HPDE6-E6E7 (cell line): ENCODE data around the gene TBC1D3H.
"Not testable (repeated sequence)": the region's sequence is repeated elsewhere in the genome, so short reads cannot be mapped to it uniquely, and the experiment has no call there.

Experiments used
- DNase-seq: peaks from one replicate; pipeline ENCODE4 v3.0.0; 2011; ENCODE audit warnings: missing footprints; ENCODE audit errors: extremely low spot score

TBC1D3H gene

DNA sequence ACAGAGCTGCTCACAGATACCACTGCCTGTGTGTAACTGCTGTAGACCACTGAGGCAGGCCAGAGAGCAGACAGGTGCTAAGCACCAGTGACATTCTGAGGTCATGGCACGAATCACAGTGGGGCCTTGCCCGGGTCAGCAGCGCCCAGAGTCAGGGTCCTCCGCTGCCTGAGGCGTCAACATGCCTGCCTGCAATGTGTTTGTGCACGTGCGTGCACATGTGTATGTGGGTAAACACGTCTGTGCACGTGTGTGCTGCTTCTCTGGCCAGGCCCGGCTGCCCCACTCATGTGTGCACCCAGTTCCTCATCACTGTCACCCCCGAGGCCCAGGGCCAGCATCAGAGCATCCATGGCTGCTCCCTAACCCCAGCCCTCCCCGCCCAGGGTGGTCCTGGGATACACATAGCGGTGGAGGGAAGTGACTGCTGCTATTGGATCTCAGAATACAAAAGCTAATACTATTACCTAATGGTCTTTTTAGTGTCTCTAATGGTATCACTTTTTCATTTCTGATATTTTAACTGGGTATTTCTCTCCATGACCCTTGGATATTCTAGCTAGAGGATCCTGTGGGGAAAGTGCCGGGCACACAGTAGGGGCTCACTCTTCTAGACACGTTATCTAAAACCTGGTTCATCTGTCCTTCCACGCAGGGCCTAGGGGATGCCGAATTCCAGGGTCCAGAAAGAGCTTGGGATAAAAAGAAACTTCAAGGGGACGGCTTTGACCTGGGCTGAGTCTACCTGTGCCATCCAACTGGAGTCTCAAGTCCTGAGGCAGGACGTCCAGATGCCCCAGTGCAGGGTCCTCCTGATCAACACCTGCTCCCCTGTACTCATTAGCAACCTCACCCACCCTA is at the start of gene TBC1D3H:
TSS of gene TBC1D3H (minus strand) at position 51 of the 861 bp plus-strand sequence. CDS start 1,540 bp downstream, outside the sequence.
- not testable (repeated sequence) for DNase-seq

DNA sequence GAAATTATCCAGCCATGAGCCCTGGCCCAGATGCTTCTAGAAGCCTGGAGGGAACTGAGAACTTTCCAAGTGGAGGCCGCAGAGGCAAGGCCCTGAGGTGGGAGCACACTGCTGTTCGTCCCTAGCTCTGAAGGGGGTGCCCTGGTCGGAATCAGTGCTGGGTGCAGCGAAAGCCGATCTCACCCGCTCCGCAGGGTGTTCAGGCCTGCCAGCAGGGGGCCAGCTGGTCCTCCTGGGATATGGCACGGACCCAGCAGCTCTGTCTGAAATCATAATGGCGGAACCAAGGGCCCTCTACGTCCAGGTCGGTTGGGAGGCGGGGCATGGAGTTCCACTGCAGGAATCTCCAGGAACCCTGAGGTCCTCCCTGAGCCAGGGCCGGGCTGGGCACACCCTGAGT is 40.7 kb upstream of the TBC1D3H start:
- DNase-seq: not testable (repeated sequence)

DNA sequence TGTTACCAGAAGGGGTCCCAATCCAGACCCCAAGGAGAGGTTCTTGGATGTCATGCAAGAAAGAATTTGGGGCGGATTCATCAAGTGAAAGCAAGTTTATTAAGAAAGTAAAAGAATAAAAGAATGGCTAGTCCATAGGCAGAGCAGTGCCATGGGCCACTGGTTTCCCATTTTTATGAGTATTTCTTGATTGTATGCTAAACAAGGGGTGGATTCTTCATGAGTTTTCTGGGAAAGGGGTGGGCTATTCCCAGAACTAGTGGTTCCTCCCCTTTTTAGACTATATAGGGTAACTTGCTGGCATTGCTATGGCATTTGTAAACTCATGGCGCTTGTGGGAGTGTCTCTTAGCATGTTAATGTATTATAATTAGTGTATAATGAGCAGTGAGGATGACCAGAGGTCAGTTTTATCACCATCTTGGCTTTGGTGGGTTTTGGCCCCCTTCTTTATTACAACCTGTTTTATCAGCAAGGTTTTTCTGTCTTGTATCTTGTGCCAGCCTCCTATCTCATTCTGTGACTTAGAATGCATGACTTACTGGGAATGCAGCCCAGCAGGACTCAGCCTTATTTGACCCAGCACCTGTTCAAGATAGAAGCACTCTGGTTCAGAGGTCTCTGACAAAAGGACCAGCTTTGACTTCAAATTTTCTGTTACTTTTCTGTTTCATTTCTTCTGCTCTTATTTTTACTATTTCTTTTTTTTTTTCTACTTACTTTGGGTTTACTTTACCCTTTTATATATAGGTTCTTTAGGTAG is 27.1 kb upstream of the TBC1D3H start:
- not testable (repeated sequence) for DNase-seq

DNA sequence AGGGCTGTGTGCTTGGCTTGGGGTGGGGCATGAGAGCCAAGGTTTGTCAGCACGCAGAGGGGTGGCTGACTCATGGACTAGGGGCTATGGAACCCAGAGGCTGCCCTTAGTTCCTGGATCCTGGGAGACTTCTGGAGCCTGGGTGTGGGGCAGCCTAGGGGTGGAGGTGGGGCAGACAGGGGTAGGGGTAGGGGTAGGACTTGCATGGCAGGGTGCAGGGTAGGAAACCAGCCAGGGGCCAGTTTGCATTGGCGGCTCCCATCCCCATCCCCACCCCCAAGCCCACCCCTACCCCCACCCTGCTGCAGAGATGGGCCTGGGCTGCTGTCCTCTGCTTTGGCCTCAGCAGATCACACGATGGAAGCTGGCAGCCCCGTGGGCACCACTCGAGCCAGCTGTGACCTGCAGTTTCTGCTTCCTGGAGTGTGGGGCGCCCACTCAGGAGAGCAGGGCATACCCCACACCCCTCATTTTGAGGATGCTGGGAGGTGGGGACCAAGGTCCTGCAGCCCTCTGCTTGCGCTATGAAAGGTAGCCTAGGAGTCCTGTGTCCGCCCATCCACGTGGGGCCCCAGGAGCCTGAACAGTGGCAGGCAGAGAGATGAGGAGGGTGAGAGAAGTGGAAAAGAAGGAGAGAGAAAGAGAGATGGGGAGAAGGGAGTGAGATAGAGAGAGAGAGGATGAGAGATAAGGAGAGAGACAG is 2.9 kb upstream of the TBC1D3H start:
- DNase-seq: not testable (repeated sequence)

DNA sequence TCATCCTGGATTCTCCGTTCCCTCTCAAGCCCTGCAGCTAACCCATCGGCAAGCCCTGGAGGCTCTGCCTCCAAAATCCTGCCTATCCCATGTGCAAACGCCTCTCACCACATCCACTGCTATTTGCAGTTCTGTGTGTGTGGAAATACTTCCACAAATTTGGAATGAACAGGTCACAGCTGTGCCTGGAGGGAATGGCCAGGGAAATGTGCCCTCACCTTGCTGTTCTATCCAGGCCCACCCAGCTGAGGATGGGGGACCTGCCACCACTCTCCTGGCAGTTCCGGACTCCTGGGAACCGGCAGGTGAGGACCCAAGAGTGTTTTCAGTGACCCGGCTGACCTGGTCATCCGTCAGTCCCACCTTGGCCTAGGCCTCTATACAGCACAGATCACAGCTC is 12.3 kb downstream of the TBC1D3H start:
- DNase-seq: not testable (repeated sequence)

DNA sequence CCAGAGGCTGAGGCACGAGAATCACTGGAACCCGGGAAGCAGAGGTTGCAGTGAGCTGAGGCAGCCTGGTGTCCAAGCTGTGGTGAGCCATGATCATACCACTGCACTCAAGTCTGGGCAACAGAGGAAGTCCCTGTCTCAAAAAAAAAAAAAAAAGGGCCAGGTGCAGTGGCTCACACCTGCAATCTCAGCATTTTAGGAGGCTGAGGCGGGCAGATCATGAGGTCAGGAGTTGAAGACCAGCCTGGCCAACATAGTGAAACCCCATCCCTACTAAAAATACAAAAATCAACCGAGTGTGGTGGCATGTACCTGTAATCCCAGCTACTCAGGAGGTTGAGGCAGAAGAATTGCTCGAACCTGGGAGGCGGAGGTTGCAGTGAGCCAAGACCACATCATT is 25.7 kb downstream of the TBC1D3H start:
- not testable (repeated sequence) for DNase-seq
